Activated CD4-positive, alpha-beta memory T cell treated with anti-CD3 and anti-CD28 coated beads, Interleukin-2, amount 10 ng/mL, durations not matched to agents 7 days and 5 days (primary cell): ENCODE data around the gene ITCH. TPM values are rescaled to one million over a fixed set of nuclear protein-coding genes. Genes with fewer than 3 reads are reported as not detected.

Experiments
- CTCF ChIA-PET: fragments of 350-600 bp; sonication (Branson Sonifier 250); formaldehyde crosslinking; loops from one replicate; lab custom pipeline; 2021; ENCODE audit warnings: antibody characterized with exemption, inconsistent platforms; lab: Charles Lee
- POLR2A ChIA-PET: fragments of 350-600 bp; sonication (Branson Sonifier 250); formaldehyde crosslinking; loops from one replicate; lab custom pipeline; 2021; ENCODE audit warnings: antibody characterized with exemption; lab: Charles Lee
- DNase-seq: peaks from one replicate; pipeline ENCODE4 v3.0.0-alpha.2; 2020
- H3K27ac Mint-ChIP-seq: one replicate; pipeline ENCODE4 v1.8.0; 2021; ENCODE audit warnings: mild to moderate bottlenecking, mixed read lengths
- H3K27me3 Mint-ChIP-seq: one replicate; pipeline ENCODE4 v1.8.0; 2021; ENCODE audit warnings: mixed read lengths
- H3K36me3 Mint-ChIP-seq: one replicate; pipeline ENCODE4 v1.8.0; 2021; ENCODE audit warnings: low read depth, mixed read lengths
- H3K4me1 Mint-ChIP-seq: one replicate; pipeline ENCODE4 v1.8.0; 2021; ENCODE audit warnings: mixed read lengths
- H3K4me3 Mint-ChIP-seq: one replicate; pipeline ENCODE4 v1.8.0; 2021; ENCODE audit warnings: mild to moderate bottlenecking, mixed read lengths
- H3K9me3 Mint-ChIP-seq: one replicate; pipeline ENCODE4 v1.8.0; 2021; ENCODE audit warnings: mixed read lengths
- total RNA-seq, 2 experiments: library from RNA; stranded (reverse); gene quantifications; one replicate each; pipeline ENCODE4 v1.2.3, GENCODE V29; 2021

Gene ITCH
- total RNA-seq, 2 experiments from 2014 or later, result 55.5 to 56.7 TPM

DNA sequence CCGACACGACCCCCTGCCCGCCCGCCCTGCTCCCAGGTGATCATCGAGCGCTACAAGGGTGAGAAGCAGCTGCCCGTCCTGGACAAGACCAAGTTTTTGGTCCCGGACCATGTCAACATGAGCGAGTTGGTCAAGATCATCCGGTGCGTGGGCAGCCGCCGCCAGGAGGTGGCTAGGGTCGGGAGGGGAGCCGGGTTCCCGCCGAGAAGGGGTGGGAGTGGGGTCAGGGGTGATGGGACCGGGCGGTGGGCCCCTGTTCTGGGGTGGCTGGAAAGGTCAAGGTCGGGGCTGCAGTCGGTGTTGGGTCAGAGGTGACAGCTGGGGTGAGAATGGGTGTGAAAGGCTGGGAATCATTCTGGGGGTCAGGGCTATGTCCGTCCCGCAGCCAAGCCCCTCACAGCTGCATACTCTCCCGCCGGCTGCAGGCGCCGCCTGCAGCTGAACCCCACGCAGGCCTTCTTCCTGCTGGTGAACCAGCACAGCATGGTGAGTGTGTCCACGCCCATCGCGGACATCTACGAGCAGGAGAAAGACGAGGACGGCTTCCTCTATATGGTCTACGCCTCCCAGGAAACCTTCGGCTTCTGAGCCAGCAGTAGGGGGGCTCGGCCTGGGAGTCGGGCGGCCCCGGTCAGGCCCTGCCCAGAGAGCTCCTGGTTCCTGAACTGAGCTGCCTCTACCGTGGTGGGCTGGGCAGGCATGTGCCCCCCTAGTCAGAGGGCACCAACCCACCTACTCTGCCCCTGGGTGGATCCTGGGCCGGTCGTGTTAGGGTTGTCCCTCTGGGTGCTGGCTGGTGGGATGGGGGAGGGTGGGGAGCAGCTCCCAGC lies 196.5 kb downstream of the ITCH start:
- no peaks in the 10 kb centered on the region for H3K36me3 Mint-ChIP-seq
- H3K27me3 Mint-ChIP-seq, result no peaks in the 10 kb centered on the region
- peak overlapping the region; percentile 58 for H3K27ac Mint-ChIP-seq
- ChIA-PET POLR2A (interaction anchor here (1.1 to 2.8 kb wide), 7 partner anchors 11 to 196 kb away, joined by 3 to 11 read pairs (median 9); partner anchors contain the start of genes DYNLRB1, ITCH, PIGU and TP53INP2), CTCF (interaction anchor here (1.4 kb wide), 1 partner anchor 210 kb away, joined by 7 read pairs; no protein-coding TSS in a partner anchor)
- no peaks in the 10 kb centered on the region for H3K9me3 Mint-ChIP-seq
- H3K4me1 Mint-ChIP-seq, result peaks cover 18% of the 10 kb centered on the region
- no peak for DNase-seq
- peak overlapping the region; percentile 57 for H3K4me3 Mint-ChIP-seq

DNA sequence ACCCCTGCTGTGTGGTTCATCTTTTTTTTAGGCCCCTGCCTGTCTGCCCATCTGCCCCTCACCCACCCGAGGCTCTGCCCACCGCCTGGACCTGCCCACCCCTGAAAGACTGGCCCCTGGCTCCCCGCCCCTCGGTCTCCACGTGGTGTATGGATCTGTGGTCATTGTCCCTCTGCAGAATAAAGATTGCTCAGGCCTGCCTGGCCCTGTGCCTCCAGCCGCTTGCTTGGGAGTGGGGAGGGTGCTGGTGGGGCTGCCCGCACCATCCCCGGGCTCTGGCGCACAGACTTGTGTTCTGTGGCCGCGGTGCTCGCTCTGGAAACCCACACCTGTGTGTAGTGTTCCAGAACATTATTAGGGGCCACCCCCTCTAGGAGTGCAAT lies 197.1 kb downstream of the ITCH start:
- Mint-ChIP-seq H3K4me3 (peak overlapping the region; percentile 59), H3K27me3 (no peaks in the 10 kb centered on the region), H3K9me3 (no peaks in the 10 kb centered on the region), H3K4me1 (peaks cover 18% of the 10 kb centered on the region), H3K36me3 (no peaks in the 10 kb centered on the region), H3K27ac (no peak overlapping the region)
- DNase-seq, result no peak
- CTCF ChIA-PET, result no interaction called here
- POLR2A ChIA-PET, result interaction anchor here (2.8 kb wide), 1 partner anchor 19 kb away, joined by 9 read pairs; no protein-coding TSS in a partner anchor

DNA sequence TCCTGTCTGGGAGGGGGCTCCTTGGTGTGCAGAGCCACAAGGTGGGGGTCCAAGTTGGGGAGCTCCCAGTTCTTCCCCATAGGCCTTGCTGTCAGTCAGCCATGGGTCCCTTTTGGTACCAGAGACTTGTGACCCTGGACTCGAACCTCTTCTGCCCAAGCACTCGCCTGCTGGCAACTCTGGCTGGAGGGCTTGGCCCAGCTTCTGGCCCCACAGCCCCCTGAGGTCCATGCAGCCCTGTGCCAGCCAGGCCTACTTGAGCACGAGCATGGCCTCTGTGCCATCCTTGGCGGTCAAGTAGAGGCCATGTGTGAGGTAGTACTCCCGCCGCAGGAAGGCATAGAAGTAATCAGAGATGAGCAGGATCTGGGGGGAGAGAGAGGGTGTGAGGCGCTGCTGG lies 197.5 kb downstream of the ITCH start:
- ChIA-PET POLR2A (interaction anchor here (1.4 kb wide), 1 partner anchor 9 kb away, joined by 3 read pairs; no protein-coding TSS in a partner anchor), CTCF (no interaction called here)
- Mint-ChIP-seq H3K27ac (no peak overlapping the region), H3K9me3 (no peaks in the 10 kb centered on the region), H3K27me3 (no peaks in the 10 kb centered on the region), H3K4me3 (no peak overlapping the region), H3K36me3 (no peaks in the 10 kb centered on the region), H3K4me1 (peaks cover 18% of the 10 kb centered on the region)
- no peak for DNase-seq

Other genes with a start within 250 kb of the ITCH start
- gene ASIP, start 121.8 kb upstream of the ITCH start, total RNA-seq, result not detected
- gene AHCY, start 59.9 kb upstream of the ITCH start, total RNA-seq, result 10 to 100 TPM; 50.5 to 53.0 TPM
- 100 to 1,000 TPM; 107 to 109 TPM for gene DYNLRB1, start 153.1 kb downstream of the ITCH start, total RNA-seq
- 10 to 100 TPM in 1 of 2 experiments, 1 to 10 TPM in 1; 8.9 to 10.5 TPM for gene MAP1LC3A, start 195.4 kb downstream of the ITCH start, total RNA-seq